Measurements from ENCODE around the gene SKAP2.

The SKAP2 gene

DNA sequence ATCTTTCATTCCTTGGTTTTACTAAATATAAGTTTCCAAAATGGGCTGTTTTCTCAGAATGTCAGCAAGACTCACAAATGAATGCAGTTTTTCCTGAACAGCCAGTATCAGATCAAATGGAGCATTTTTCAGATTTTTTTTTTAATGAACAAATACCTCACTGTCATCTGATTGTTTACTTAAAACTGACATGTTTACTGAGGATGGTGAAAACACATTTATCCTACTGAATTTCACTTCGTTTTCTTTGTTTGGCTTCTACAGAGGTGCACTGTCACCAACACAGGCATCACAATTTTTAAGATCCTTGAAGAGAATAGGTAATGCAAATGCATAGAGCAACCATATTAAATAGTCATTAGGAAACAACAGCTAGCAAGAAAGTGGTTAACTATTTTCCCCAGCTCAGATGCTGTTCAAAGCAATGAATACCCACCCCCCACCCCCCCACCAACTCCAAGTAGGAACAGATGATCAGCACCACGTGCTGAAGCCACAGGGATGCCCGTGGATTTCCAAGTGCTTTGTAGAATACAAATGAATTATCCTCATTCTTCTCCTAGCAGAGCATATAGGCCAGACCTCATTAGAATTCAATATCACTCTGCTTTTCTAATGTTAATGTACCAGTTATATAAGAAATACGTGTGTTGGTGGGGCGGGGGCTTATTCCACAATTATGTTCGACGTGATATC is 205.9 kb downstream of the SKAP2 start:
- no peak for DNase-seq

DNA sequence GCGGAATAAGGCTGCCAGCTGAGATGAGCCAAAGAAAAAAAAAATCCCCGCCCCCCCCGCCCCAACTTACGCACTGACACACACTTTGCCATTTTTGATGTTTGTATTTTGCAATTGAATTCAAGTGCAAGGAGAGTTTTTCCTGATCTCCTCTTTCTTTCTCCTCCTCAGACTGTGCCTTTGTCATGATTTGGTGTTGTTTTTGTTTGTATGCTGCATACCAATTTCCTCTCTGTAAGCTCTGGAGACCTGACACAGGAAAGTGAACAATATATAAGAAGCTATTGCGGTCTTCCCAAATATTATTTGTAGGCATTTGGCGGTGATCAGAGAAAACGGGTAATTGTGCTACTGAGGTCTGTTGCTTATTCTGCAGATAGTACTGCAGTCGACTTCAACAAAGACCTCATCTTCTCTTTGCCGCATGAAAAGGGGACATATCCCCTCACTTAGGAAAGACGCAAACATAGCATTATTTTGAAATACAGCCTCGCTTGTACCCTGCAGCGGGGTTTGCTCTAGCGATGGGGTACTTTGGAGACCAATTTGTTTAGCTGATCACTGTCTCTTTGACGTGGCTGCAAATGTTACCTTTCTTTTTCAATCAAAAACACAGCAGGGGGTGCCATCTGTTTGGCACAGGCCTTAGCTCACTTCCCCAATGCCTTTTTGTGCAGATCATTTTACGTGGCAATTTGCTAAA is 206.6 kb downstream of the SKAP2 start:
- DNase-seq: no peak

DNA sequence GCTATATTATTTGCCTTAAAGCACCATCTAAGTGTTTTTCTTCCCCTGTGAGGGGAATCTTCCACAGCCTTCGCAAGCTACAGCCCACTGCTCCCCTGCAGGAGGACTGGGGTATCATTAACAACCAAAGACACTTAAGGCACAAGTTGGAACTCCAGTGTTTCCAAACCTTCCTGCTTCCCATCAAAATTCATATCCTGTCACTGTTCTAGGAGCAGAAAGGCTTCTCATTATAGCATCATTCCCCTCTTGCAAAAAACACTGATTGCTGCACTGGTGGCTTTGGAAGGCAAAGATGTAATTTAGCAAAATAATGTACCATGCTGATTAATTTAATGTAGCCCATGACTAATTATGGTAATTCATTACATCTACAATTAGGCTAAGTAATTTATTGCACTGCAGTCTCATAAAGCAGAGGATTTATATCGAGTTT is 207.2 kb downstream of the SKAP2 start:
- no peak for DNase-seq

GRCh38 chr7:26656735-26657134 is 207.7 kb downstream of the SKAP2 start:
- DNase-seq: no peak

- no peak for DNase-seq
Observed at GRCh38 chr7:26655781-26656180, 208.6 kb downstream of the SKAP2 start.

- DNase-seq: no peak
Observed at GRCh38 chr7:26653430-26654399, 210.7 kb downstream of the SKAP2 start.

- DNase-seq: no peak
Observed at GRCh38 chr7:26652401-26653100, 211.8 kb downstream of the SKAP2 start.

DNA sequence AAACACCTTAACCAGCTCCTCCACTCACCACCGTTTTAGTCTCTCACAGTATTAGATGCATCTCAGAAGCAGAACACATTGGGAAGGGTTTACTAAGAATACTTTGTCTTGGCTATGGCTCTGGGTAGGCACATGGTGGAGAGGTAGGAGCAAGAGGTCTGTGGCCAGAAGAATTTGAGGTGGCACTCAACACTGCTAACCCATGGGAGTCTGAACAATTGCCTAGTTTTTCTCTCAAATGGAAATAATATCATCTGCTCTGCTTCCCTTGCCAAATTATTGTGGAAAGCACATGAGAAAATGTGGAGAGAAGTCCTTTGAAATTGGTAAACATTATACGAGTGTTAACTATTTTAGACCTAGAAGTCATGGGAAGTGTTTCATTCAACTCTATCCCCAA is 214.3 kb downstream of the SKAP2 start:
- no peak for DNase-seq

- DNase-seq: no peak
Observed at GRCh38 chr7:26649388-26649787, 215.0 kb downstream of the SKAP2 start.

DNA sequence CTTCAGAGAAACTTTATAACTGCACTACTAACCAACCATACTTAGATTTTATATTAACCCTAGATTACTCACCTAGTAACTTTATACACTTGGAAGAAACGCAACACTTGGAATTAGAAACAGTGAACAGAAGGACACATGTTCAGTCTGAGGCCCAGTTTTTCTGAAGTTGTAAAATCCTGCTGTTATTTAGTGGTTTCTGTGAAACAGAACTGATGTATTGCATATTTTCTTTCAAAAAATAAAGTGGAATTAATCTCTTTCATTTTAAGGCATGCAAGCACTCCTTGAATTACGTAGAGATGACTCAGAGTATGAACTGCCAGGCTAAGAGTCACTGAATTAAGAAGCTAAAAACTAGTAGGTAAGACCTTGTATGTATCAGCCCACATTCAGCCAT is 215.8 kb downstream of the SKAP2 start:
- DNase-seq: no peak

DNA sequence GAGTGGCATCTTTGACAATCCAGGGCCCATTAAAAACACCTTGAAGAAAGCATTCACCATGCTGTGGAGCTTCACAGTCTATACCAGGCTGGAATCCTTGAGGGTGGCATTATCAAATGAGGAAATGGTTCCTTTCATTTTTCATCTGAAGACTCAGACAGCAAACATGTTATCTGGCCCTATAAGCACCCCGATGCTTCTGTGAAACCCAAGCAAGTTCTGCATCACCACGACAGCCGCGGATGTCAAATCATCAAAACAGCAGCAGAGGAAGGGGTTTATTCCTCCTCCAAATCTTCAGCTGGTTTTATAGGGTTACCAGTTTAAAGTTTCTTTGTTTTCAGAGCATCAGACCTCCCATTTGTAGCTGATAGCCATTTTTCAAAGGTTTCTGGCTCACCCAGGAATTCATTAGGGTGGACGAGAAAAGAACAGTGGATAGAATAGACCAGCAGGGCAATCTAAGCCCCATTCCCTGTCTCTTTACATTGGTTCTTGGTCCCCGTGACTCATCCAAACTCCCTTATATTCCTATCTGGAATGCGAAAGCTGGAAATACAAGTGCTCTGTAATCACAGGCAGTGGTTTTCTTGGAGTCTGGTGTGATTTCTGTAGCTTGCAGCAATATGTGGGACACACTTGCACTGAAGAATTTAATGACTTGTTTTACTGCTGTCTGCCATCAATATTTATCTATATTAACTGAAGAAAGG is 217.9 kb downstream of the SKAP2 start:
- no peak for DNase-seq

DNA sequence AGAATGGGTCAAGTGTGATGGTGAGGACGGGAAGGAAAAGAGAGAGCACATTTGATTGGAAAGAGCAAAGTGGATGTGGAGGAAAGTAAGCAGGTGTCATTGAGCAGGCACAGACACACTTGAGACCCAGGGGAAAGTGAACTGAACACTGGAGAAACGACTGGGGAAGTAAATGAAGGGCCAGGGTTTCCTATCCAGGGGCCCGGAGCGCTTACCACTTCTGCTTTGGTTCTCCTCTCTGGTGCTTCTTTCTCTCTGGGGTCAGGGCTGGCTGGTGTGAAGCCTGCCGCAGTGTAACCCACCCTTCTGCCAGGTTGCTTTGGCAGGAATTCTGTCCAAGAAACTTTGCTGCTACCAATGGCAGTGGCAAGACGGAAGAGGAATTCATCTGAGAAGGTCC is 219.3 kb downstream of the SKAP2 start:
- no peak for DNase-seq

DNA sequence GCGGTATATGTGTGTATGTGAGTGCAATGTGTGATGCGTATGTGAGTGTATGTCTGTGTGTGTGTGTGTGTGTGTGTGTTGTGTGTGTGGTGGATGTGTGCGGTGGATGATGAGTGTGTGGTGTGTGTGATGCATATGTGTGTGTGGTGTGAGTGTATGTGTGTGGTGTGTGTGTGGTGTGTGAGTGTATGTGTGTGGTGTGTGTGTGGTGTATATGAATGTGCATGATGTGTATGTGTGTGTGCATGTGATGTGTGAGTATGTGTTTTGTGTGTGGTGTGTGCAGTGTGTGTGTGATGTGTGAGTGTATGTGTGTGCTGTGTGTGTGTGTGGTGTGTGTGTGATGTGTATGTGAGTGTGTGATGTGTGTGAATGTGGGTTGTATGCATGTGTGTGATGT is 222.0 kb downstream of the SKAP2 start:
- DNase-seq: no peak

DNA sequence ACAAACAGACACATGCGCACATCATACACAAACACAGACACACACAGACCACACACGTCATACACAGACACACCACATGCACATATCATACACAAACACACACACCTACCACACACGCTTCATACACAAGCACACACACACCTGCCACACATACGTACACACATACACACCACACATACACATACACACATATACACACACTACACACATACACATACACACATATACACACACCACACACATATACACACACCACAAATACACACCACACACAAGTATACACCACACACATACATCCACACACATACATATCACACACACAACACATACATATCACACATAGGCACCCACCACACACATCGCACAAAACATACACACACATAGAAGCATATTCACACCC is 224.7 kb downstream of the SKAP2 start:
- no peak for DNase-seq

GRCh38 chr7:26639111-26639510 is 225.3 kb downstream of the SKAP2 start:
- no peak for DNase-seq

- no peak for DNase-seq
Observed at GRCh38 chr7:26638140-26638539, 226.2 kb downstream of the SKAP2 start.

DNA sequence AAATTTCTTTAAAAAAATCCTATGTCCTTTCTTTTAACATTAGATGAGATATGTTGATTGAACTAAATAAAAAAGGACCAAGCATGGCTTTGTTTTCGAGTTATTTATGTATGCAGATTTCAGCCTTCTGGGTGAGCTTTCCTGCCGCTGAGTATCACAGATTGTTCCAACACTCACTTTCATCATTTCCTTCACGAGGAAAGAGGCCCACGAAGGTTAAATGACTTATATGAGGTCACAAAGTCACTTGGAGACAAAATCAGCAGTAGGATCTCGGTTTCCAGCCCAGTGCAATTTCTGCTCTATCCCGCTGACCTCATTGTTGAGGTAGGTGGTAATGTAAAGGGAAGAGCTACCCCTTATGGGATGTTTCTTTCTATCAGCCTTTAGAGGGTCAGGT is 226.8 kb downstream of the SKAP2 start:
- DNase-seq: no peak

DNA sequence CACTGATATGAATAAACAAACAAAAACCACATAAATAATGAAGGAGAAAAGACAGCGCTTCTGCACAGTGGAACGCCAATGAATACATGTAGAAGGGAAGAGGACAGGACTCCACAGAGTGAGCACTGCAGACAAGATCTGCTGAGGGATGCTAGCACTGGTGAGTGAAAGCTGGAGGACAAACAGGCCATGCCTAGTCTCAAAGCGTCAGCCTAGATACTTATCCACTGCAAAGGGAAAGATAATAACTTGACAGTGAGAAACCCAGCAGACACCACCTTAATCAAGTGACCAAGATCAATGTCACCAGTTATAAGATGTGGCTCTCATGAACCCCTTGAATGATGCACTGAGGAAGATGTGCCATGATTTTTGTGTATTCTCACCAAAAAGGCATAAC is 227.6 kb downstream of the SKAP2 start:
- DNase-seq: no peak

- no peak for DNase-seq
Observed at GRCh38 chr7:26633557-26633956, 230.8 kb downstream of the SKAP2 start.

GRCh38 chr7:26631601-26632000 is 232.8 kb downstream of the SKAP2 start:
- DNase-seq: no peak

GRCh38 chr7:26630941-26631580 is 233.3 kb downstream of the SKAP2 start:
- DNase-seq: no peak

- DNase-seq: no peak
Observed at GRCh38 chr7:26630361-26630760, 234.0 kb downstream of the SKAP2 start.

Data from stimulated activated naive CD4-positive, alpha-beta T cell treated with Interleukin-2 at 50 U/mL for 16 hours (primary cell).